H1 (cell line): ENCODE measurements around the gene ARHGEF12.

Experiments used
- EZH2 ChIP-seq: fragments of 200-600 bp; sonication (generic); IDR thresholded peaks from 2 replicates; pipeline ENCODE4 v1.7.1; 2012; ENCODE audit warnings: low read depth, mild to moderate bottlenecking, moderate library complexity, low read length, inconsistent platforms; ENCODE audit not compliant: severe bottlenecking
- GABPA ChIP-seq: IDR thresholded peaks from 2 replicates; pipeline ENCODE4 v1.6.1; 2011; ENCODE audit warnings: mild to moderate bottlenecking, low read length, moderate library complexity, borderline replicate concordance; ENCODE audit not compliant: insufficient read depth

DNA sequence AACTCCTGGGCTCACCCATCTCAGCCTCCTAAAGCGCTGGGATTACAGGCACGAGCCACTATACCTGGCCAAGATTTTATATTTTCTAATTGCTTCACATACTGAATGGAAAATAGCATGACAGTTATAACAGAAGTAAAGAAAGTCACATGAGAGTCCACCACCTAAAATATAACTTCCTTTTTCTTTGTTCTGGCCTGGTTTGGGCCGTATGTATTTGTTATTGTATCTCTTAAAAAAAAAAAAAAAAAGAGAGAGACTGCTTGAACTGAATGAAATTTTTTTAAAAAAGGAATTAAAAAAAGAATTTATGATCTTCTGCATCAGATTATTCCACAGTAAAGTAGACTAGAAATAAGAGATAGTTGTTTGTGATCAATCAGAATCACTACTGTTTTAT, 89.3 kb downstream of the ARHGEF12 start:
- TF ChIP-seq GABPA (no peak), EZH2 (no peak)
